ENCODE data around the gene MLANA.

The MLANA gene

DNA sequence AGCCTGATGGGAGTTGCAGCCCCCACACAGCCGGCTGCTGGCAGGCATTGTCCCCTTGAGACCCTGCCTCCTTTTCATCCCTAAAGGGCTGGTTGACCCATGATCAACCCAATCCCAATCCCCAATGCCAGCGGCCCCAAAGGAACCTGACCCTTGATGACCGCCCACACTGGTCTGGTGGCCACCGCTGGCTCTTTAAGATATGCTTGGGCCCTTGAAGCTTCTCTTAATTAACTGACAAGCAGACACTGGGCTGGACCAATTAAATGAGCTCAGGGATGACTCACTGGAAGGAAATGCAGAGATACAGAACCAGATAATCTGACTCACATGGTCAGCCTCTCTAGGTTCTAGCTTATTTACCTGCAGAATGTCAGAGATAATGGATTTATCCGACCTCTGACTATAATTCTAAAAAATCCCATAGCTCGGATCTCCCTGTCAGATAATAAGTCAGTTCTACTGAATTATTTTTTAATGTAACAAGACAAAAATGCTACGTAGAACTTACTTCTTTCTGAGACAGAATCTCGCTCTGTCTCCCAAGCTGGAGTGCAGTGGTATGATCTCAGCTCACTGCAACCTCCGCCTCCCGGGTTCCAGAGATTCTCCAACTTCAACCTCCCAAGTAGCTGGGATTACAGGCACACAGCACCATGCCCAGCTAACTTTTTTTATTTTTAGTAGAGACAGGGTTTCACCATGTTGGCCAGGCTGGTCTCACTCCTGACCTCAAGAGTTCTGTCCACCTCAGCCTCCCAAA lies 11.1 kb upstream of the MLANA start:
- TF ChIP-seq SIN3A (IDR thresholded peaks at IDR 0.05; ENCODE audit: borderline replicate concordance, insufficient read depth, low read length): 0 out of 2 replicates have a peak, but pooled peaks have one; percentile 27
- peak; percentile 34; the same call in 1 of the 2 replicates for TF ChIP-seq POLR2AphosphoS5 (IDR thresholded peaks at IDR 0.05; ENCODE audit: low read depth, low read length)
- TF ChIP-seq TAF1 (IDR thresholded peaks at IDR 0.05; ENCODE audit: borderline replicate concordance, insufficient read depth, low read length): no peak

DNA sequence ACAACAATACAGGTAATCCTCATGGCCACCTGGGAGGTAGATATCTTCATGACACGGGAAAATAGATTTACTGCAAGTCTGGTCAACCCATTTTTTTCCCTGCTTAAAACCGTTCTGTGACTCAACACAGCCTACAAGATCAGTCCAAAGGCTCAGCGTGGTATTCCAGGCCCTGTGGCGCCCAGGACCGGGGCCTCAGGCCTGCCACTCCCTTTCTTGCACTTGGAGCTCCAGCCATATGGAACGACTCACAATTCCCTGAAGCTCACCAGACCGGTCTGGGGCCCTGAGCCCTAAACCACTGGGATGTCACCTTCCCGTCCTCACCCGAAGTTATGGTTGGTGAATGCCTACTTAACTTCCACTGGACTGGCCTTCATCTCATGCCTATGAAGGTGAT lies 6.5 kb upstream of the MLANA start:
- TF ChIP-seq FOXP2 (optimal IDR thresholded peaks at IDR 0.05; ENCODE audit: borderline replicate concordance, extremely low read depth, extremely low read length, insufficient read depth) (no peak), SIN3A (IDR thresholded peaks at IDR 0.05; ENCODE audit: borderline replicate concordance, insufficient read depth, low read length) (no peak), POLR2AphosphoS5 (IDR thresholded peaks at IDR 0.05; ENCODE audit: low read depth, low read length) (no peak), TAF1 (IDR thresholded peaks at IDR 0.05; ENCODE audit: borderline replicate concordance, insufficient read depth, low read length) (no peak)
- TF ChIP-seq, protein P1, sequence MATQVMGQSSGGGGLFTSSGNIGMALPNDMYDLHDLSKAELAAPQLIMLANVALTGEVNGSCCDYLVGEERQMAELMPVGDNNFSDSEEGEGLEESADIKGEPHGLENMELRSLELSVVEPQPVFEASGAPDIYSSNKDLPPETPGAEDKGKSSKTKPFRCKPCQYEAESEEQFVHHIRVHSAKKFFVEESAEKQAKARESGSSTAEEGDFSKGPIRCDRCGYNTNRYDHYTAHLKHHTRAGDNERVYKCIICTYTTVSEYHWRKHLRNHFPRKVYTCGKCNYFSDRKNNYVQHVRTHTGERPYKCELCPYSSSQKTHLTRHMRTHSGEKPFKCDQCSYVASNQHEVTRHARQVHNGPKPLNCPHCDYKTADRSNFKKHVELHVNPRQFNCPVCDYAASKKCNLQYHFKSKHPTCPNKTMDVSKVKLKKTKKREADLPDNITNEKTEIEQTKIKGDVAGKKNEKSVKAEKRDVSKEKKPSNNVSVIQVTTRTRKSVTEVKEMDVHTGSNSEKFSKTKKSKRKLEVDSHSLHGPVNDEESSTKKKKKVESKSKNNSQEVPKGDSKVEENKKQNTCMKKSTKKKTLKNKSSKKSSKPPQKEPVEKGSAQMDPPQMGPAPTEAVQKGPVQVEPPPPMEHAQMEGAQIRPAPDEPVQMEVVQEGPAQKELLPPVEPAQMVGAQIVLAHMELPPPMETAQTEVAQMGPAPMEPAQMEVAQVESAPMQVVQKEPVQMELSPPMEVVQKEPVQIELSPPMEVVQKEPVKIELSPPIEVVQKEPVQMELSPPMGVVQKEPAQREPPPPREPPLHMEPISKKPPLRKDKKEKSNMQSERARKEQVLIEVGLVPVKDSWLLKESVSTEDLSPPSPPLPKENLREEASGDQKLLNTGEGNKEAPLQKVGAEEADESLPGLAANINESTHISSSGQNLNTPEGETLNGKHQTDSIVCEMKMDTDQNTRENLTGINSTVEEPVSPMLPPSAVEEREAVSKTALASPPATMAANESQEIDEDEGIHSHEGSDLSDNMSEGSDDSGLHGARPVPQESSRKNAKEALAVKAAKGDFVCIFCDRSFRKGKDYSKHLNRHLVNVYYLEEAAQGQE (IDR thresholded peaks at IDR 0.05; ENCODE audit: insufficient read depth in 1 of 2, low read depth in 2 of 2, low read length in 2 of 2): no peak

DNA sequence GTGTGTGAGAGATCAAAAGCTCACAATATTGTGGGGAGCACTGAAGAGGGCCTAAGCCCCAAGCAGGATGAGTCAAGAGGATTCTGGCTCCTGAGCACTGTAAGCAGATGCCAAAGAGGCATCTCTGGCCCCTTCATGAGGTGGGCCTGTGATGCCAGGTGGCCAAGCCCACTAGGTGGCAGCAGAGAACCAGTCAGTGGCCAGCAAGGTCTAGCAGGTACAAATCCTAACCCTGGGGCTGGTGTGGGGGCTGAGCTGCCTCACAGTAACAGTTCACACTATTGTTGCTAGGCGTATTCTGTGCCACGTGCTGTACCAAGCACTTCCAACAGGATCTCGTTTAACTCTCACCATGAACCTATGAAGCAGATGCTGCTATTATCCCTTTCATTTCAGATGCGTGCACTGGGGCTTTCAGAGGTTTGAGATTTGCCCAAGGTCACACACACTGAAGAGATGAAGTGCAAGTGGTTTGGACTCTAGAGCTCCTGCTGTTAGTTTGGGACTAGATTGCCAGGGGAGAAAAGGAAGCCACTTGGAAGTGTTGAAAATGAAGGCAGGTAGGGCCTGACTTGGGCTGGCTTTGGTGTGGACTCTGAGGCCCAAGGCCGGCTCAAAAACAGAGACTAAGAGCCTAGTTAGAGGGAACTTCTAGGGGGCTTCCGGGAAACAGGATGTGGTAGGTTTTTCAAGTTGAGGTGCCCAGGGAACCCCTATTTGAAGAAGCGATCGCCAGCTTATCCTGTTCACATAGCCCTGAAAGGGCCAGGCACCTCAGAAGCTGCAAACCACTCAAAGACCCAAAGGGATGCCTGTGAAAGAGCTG lies 4.4 kb upstream of the MLANA start:
- TF ChIP-seq FOXP2 (optimal IDR thresholded peaks at IDR 0.05; ENCODE audit: borderline replicate concordance, extremely low read depth, extremely low read length, insufficient read depth): no peak
- TF ChIP-seq, protein P1 (IDR thresholded peaks at IDR 0.05; ENCODE audit: insufficient read depth in 1 of 2, low read depth in 2 of 2, low read length in 2 of 2): no peak
- TF ChIP-seq SIN3A (IDR thresholded peaks at IDR 0.05; ENCODE audit: borderline replicate concordance, insufficient read depth, low read length): no peak
- TF ChIP-seq TAF1 (IDR thresholded peaks at IDR 0.05; ENCODE audit: borderline replicate concordance, insufficient read depth, low read length): no peak
- no peak for TF ChIP-seq POLR2AphosphoS5 (IDR thresholded peaks at IDR 0.05; ENCODE audit: low read depth, low read length)

DNA sequence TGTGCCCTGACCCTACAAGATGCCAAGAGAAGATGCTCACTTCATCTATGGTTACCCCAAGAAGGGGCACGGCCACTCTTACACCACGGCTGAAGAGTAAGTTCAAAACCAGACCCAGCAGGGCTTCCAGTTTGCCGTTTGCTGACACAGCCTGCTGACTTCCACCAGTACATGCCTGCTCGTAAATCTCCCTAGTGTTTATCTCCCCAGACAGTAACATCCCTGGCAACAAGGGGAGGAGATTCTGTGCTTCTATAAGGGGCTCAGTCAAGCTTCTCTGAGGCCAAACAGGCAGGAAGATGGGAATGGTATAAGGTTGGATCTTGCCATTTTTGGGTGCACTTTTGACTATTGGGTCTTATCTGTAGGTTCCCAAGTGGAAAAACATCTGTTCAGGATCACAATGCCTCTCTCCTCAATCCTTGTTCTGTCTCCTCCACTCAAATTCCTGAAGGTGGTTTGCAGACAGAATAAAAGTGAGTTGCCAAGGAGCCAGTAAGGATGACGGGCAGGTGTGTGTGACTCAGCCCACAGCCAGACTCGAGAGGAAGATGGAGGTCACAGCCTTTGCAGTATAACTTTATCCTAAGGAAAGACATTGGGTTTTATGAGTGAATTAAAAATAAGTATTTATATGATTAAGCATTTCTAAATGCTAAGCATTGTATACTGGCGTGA lies 1.9 kb downstream of the MLANA start:
- TF ChIP-seq FOXP2 (optimal IDR thresholded peaks at IDR 0.05; ENCODE audit: borderline replicate concordance, extremely low read depth, extremely low read length, insufficient read depth) (no peak), SIN3A (IDR thresholded peaks at IDR 0.05; ENCODE audit: borderline replicate concordance, insufficient read depth, low read length) (no peak), POLR2AphosphoS5 (IDR thresholded peaks at IDR 0.05; ENCODE audit: low read depth, low read length) (no peak), TAF1 (IDR thresholded peaks at IDR 0.05; ENCODE audit: borderline replicate concordance, insufficient read depth, low read length) (no peak)
- TF ChIP-seq, protein P1 (IDR thresholded peaks at IDR 0.05; ENCODE audit: insufficient read depth in 1 of 2, low read depth in 2 of 2, low read length in 2 of 2): no peak

DNA sequence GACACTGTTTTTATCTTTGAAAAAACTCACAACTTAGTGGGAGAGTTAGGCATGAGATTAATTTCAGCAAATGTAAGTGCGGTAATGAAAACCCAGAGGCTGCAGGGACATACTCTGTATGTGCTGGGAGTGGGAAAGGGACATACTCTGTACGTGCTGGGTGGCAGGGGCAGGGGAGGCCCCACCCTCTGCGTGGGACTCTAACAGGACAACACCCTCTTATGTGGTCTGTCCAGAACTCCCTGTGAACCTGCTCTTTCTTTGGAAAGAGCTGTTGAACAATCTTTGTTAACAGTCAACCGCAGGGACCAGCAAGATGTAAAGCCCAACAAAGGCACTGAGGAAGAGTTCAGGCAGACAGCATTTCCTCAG lies 2.4 kb downstream of the MLANA start:
- no peak for TF ChIP-seq TAF1 (IDR thresholded peaks at IDR 0.05; ENCODE audit: borderline replicate concordance, insufficient read depth, low read length)
- no peak for TF ChIP-seq SIN3A (IDR thresholded peaks at IDR 0.05; ENCODE audit: borderline replicate concordance, insufficient read depth, low read length)
- no peak for TF ChIP-seq FOXP2 (optimal IDR thresholded peaks at IDR 0.05; ENCODE audit: borderline replicate concordance, extremely low read depth, extremely low read length, insufficient read depth)
- TF ChIP-seq, protein P1 (IDR thresholded peaks at IDR 0.05; ENCODE audit: insufficient read depth in 1 of 2, low read depth in 2 of 2, low read length in 2 of 2): no peak
- no peak for TF ChIP-seq POLR2AphosphoS5 (IDR thresholded peaks at IDR 0.05; ENCODE audit: low read depth, low read length)

Data from PFSK-1 (cell line).